ENCODE results near the gene WFDC1.

Gene WFDC1

DNA sequence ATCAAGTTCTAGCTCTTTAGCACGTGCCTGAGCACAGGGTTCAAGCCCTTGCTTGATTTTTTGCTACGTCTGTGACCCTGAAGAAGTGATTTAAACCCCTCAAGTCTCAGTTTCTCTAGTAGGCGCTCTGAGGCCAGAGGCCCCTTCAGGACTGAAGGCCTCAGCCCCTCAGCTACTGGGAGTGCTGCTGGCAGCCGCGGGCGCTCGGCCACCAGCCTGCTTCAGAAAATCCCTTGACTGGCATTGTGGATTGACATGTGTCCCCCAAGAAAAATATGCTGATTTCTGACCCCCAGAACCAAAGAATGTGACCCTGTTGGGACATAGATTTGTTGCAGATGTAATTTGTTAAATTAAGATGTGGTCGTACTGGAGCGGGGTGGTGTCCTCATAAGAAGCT lies 20.2 kb upstream of the WFDC1 start:
- DNase-seq = no peak

DNA sequence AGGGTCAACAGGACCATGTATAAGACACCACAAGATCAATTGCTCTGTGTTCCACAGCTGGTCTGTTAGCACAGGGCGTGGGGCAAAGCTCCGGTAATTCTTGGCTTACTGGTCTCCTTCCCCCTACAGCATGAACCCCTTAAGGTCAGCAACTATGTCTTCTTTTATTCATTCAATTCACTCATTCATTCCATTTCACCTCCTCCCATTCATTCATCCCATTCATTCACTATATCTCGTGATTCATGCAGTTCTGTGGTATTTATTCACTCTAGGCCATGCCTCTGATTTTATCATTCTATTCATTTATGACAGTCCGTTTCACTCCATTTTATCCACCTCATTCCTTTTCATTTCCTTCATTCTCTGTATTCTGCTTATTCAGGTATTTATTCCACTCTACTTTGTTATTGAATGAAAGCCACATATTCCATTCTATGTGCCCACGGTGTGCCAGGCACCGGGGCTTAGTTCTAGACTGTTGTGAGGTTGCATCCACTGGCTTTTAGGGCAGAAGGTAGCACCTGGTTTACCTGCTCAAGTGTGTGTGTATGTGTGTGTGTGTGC lies 19.0 kb upstream of the WFDC1 start:
- DNase-seq = no peak

DNA sequence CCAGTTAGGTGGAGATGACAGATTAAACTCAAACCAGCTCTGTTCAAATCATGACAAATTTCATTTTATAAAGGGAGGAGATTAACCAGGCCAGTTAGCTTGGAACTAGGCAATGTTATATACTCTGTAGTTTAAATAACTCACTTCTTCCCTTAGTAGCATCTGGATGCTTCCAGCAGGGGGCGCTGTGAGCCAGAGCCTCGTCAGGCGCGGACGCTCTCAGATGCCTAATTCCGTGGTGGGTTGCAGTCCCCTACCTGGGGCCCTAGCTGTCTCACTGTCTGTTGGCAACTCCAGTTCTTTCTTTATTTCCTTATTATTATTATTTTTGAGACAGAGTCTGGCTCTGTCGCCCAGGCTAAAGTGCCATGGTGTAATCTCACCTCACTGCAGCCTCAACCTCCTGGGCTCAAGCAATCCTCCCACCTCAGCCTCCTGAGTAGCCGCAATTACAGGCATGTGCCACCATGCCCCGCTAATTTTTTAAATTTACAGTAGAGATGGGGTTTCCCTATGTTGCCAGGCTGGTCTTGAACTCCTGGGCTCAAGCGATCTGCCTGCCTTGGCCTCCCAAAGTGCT lies 17.3 kb upstream of the WFDC1 start:
- no peak for DNase-seq

DNA sequence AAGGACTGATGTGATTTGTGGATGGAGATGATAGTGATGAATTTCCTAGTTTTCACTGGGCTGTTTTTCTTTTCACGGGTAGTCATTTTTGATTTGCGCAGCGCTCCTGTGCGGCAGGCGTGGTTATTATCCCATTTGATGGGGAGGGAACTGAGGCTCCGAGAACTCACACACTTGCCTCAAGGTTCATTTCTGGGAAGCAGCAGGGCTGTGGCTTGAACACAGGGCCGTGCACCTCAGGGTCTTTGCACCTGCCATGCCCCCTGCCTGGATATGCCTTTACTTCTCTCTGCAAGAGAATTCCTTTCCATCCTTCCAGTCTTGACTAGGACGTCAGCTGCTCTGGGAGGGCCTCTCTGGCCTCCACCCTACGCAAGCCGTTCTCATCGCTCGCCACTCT lies 16.3 kb upstream of the WFDC1 start:
- DNase-seq = no peak

DNA sequence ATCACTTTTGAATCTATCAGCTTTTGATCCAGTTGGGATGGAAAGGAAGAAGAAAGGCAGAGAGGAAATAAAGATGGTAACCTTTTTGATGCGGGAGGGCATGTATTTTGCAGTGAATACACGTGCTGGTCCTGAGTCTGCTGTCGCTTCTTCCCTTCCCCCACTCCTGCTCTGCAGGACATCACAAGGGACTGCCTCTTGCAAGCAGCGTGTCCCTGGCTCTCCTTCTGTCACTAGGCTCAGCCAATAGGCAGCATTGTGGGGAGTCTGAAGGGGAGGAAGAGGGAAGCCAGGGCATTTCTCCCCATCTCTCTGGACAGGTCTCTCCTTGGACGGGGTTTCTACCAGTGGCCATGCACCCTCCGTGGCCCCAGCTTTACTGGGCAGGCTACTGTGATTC lies 15.7 kb upstream of the WFDC1 start:
- DNase-seq = no peak

DNA sequence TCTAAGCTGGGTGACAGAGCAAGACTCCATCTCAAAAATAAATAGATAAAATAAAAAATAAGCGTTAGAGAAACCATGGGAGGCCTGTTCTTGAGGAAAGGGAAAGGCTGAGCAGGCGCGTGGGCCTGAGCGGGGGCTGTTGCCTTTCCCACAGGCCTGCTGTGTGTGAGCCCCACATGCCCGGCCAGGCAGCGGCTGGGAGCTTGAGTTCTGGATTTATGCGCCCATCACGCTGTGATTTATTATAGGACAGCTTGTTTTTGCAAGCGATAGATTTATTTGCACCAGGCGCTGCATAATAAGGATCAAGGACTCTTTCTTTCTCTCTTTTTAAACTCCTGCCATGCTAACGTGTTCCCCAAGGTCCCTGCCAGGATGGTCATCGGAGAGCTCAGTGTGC lies 14.8 kb upstream of the WFDC1 start:
- no peak for DNase-seq

DNA sequence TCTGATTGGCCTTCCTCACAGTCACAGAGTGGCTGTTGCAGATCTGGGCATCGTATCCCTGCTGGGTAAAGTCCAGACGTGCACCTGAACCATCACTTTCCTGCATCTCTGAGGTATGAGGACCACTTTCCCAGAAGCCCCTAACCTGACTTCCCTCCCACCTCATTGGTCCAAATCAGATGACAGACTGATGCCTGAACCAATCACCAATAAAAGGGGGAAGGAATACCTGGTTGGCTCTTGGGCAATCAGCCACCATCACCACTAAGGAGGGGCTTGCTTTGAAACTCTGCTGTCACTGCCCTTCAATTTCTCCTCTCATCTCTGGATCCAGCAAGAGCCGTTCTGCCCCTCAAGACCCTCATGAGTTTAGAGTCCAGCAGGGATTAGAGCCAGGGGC lies 13.6 kb upstream of the WFDC1 start:
- no peak for DNase-seq

DNA sequence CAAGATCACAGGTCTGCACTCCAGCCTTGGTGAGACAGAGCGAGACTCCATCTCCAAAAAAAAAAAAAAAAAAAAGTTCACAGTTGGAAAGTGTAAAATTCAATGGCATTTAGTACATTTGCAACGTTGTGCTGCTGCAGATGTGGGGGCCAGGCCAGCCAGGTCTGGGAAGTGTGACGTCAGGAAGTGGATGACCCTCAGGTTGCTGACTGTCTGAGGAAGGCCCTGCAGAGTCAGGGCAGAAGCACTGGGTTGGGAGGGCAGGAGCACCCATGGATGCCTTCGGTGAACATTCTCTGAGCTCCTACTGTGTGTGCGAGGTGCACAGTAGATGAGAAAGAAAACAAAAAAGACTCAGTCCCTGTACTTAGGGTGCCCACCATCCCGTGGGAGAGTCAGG lies 12.1 kb upstream of the WFDC1 start:
- no peak for DNase-seq

DNA sequence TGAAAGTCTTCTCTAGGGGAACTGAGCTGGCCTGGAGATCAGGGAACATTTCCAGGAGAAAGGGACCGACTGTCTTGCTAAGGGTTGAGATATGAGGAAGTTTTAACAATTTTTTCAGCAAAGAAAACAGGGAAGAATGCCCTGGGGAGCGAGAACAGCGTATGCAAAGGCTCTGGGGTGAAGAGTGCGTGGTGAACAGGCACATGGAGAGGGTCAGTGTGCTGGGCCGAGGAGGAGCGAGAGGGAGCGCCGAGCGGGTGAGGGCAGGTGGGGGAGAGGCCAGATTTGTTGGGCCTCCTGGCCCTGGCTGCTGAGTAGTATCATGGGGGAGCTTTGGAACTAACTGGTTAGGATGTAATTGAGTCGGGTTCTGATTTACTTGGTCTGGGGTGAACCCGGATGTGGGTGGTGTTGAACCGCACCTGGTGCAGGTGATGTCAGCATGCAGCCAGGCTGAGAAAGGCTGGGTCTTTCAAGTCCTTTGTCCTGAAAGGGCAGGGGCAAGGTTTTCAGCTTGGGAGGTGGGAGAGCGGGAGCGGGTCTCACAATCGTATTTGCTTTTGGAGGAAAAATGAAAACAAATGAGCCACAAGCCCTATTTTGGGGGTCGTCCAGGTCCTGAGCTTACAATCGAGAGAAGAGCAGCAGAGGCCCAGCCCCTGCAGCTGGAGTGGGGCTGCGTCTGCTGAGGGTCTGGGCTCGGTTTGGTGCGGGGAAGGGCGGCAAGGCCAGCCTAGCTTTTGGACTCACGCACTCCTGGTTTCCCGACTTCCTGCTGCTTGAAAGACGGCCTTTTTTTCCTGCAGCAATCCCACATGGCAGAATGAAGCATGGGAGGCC lies 11.1 kb upstream of the WFDC1 start:
- no peak for DNase-seq

DNA sequence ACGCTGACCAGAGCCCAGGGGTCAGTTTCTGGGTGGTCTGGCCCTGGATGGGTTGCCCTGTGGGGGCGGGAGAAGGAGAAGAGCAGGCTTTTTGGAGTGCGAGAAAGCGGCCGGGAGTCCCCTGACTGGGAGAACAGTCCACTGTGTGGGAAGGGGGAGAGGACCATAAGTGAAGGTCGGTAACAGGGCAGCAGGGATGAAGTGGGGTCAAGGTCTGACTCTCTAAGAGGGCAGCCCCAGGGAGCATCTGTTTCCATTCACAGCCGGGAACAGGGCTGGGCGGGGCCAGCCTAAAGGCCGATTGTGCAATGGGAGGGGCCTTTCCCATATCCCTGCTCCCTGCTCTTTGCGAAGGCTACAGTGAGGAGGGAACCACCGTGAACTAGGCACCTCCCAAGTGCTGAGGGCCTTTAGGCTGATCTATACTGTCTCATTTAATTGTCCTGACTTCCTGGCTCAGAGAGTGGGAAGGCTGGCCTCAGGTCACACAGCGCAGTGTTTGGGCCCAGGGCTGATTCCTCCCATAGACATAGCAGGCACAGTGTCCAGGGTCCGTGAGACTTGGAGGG lies 10.4 kb upstream of the WFDC1 start:
- DNase-seq = no peak

DNA sequence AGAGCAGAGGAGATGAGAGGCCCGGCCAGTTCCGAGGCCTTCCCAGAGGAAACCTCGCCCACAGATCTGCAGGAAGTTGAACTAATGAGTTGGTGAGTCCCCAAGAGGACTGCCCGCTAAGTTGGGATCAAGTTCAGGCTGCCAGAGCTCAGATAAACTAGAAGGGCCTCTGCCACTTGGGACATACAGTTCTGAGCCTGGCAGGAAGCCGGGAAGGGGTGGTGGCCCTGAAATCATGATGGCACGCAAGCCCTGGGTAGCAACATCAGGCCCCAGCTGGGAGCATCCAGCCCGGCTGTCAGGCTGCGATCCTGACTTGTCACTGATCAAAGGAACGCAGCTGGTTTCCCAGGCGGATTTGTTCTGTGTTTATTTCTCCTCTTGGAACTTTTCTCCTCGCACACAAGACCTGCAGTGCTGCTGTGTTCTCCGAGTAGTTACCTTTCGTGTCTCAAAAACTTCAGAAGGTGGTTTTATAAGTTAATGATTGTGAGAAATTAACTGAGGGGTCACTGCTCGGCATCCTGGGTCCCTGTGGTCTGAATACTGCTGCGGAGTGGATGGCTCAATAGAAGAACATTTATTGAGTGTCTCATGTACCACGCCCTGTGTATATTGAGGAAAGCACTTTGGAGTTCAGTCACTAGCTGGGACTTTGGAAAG lies 8.0 kb upstream of the WFDC1 start:
- no peak for DNase-seq

DNA sequence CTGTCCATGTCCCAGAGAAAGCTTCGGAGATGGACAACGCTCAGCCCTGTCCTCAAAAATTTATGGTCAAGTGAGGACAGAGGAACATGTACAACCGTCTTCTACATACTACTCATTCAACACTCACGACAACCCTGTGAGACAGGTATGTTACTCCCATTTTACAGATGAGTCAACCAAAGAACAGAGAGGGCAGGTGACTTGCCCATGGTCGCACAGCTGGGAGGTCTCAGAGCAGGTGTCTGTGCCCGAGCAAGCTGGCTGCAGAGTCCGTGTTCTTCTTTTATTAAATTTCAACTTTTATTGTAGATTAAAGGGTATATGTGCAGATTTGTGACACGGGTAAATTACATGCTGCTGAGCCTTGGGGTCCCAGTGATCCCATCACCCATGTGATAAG lies 5.8 kb upstream of the WFDC1 start:
- DNase-seq = no peak

DNA sequence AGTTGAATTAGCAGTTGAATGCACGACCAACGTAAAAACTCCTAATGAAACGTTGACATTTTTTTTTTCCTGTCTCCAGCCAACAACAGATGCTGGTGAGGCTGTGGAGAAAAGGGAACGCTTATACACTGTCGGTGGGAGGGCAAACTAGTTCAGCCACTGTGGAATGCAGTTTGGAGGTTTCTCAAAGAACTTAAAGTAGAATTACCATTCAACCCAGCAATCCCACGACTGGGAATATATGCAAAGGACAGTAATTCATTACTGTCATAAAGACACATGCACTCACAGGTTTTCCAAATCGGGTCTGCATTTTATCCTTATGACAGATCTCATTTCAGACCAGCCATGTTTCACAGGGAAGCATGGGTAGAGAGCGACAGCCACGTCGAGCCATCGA lies 3.5 kb upstream of the WFDC1 start:
- DNase-seq = no peak

DNA sequence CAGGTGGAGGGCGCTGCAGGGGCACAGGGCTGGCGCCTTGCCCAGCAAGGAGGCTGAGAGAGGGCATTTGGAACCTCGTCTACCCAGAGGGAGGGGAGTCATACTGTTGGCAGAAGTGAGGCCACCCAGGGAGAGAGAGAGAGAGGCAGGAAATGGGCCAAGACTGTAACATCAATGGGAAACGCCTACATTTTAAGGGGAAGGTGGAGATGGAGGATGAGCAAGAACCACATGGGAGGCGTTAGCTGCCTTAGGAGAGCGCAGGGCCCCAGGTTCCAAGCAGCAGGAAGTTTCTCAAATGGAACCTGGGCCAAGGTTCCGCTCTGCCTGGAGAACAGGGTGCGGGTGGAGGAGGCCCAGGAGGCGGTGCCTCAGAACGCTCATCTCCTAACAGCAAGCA lies 2.7 kb upstream of the WFDC1 start:
- DNase-seq = no peak

DNA sequence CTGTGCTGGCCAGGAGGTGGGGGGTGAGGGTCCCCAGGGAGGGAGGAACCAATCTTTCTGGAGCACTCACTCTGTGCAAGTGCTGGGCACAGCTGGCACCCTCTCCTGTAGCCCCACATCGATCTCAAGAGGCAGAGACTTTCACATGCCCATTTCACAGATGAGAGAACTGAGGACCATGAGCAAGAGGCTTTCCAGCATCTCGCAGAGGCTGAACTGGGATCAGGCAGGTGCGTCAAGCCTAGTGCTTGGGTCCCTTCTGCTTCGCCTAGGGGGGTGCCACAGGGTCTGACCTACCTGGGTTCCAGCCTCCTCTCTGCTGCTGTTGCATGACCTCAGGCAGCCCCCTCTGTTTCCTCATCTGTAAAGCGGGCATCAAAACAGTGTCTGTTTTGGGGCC lies 1.3 kb upstream of the WFDC1 start:
- DNase-seq = no peak

DNA sequence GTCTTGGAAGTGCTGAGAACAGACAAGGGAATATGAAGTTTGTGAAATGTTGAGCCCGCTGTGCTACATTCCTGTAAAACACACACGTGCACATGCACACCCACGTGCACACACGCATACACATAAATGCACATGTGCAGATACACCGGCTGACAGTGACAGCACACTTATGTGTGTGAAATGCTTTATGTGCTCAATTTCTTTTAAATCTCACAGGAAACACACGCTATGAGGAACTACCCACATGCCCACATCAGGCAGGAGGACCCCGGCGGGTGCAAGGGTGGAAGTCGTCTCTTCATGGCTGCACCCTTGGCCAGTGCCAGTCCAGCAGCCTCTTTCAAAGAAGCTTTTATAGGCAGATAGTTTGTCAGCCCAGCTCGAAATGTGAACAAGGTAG lies 561 bp upstream of the WFDC1 start:
- no peak for DNase-seq

DNA sequence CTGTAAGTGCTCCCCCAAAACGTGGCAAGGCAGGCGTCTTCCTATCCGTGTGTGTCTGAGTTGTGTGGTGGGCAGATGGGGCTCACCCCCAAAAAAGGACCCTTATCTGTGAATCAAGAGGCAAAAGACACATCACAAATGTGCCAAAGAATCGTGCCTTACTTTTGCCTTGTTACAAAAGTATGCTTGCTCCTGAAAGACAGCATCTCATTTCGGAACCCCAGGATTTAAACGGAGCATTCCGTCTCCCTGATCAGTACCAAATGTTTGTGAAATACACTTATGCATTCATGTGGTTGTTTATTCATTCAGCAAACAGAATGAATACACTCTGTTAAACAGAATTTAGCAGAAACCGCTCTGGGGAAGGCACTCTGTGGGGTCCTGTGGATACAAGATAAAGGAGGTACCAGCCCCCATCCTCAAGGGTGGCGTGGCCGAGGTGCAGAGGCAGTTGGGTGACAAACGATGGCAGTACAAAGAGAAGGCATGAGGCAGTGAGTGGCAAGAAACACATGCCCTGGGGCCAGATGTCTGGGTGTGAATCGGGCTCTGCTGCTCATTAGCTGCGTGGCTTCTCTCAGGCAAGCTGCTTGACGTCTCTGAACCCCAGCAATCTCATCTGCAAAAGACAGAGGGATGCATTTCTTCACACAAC lies 654 bp downstream of the WFDC1 start:
- no peak for DNase-seq

DNA sequence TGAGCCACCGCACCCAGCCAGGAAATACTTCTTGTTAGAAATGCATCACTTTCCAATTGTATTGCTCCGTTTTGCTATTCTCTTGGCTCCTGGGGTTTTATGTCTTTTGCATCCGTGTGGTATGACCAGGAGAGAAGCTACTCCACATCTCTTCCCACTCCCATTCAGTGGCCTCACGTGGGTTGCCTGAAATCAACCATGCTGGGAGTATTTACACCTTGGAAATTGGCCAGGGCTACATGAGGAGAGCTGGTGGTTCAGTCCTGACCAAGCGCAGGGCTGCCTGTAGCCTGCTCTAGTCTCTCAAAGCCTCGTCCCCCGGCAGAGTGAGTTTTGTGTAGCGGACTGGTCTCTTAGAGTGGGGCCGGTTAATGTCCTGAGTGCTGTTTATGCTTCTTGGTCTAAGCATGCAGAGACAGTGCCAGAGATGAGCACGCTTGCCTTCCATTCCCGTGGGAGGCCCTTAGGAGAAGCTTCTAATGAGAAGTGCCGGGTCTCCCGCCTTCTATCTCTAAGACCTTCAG lies 3.8 kb downstream of the WFDC1 start:
- DNase-seq = no peak

DNA sequence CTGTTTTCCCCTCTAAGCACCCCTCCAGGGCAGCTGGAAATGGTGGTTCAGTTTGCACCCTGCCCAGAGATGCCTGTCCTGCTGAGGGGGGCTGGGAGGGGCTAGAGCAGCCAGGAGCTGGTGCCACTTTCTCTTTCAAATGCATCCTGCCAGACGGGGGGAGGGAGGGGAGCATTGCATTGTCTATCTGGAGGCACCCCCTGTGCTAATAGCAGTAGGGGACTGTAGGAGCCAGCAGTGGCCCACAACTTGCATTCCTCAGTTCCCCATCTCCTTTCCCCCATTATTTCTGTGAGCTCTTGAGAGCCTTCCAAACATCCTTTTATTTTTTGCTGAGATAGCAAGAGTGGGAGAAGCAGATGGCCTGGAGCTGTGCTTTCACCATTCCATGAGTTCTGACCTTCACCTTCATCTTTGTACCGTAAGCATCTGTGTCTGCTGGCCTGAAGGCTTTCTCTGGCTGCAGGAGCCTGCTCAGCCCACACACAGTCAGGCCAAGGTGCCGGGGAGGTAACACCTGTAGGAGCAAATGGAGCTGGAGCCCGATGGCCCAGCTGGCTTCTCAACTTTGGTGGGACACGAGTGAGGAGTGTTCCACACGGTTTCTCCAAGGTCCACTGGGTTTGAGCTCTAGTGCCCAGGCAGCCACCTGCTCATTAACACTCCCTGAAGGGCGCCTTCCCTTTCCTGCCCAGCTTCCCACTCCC lies 5.2 kb downstream of the WFDC1 start:
- DNase-seq = no peak

DNA sequence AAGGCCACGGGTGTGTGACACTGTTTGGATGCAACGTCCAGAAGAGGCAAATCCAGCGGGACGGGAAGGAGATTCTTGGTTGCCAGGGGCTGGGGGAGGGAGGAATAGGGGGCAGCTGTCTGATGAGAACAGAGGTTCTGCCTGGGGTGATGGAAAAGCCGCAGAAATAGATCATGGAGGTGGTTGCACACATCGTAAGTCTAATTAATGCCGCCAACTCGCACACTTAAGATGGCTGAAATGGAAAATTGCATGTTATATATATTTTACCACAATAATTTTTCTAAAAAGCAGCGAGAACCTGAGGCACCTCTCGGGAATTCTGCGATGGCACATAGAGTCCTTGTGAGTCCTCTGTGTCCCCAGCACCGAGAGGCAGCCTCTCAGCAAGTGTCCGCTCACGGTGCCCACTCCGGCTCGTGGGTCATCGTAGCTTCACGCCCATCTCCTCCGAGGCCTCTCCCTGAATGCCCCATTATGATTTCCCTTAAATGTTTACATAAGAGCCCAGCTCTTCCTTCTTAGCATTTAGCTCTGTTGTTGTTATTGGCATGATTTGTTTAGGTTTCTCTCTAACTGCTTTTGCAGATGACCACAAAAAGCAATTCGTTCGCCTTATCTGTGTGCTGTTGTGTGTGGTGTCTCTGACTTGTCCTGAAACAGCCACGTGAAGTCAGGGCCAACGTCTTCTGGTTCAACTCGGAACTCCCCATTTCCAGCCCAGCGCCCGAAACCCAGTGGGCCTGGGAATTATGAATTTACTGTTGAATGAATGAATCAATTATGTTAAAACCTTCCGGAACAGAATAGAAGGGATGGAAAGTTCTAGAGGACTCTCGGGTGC lies 7.7 kb downstream of the WFDC1 start:
- DNase-seq = no peak

DNA sequence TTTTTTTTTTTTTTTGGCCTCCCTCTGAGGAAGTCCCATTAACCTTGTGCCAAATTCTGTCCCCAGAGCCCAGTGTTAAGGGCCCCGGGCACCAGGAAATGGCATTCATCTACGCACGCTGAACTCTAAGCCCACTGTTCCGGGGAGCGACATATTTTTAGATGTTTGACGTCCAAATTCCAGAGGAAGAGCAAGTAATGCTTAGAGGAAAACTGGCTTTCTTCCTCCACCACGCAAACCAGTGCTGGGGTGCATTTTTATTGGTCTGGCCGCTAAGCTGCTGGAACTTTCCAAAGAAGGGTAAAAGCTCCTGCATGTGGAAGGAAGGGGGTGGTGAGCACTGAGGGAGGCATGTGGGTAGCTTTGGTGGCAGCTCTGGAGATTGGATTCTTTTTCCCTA lies 8.3 kb downstream of the WFDC1 start:
- DNase-seq = no peak
